Loucy (cell line): ENCODE results near the gene ABHD13.

Experiments used
- H2AFZ ChIP-seq: fragments of 200-600 bp; sonication (generic); 2 replicates; pipeline ENCODE4 v1.6.0; 2016; ENCODE audit warnings: antibody characterized with exemption, mild to moderate bottlenecking, low read length, moderate library complexity
- H3F3A ChIP-seq: fragments of 200-600 bp; 2 replicates; pipeline ENCODE4 v1.6.0; 2016; ENCODE audit warnings: antibody characterized with exemption, low read depth, mild to moderate bottlenecking
- H3K27me3 ChIP-seq: fragments of 200-600 bp; sonication (generic); 2 replicates; pipeline ENCODE4 v1.6.1; 2014; ENCODE audit warnings: low read length, mild to moderate bottlenecking; ENCODE audit not compliant: insufficient read depth, poor library complexity, severe bottlenecking
- H3K36me3 ChIP-seq: fragments of 200-600 bp; sonication (generic); 2 replicates; pipeline ENCODE4 v1.6.1; 2016; ENCODE audit warnings: low read length; ENCODE audit not compliant: insufficient read depth
- H3K4me1 ChIP-seq: fragments of 200-600 bp; sonication (generic); 2 replicates; pipeline ENCODE4 v1.5.1; 2014; ENCODE audit warnings: low read length, mild to moderate bottlenecking; ENCODE audit not compliant: insufficient read depth, poor library complexity, severe bottlenecking
- H3K4me2 ChIP-seq: fragments of 200-600 bp; sonication (generic); 2 replicates; pipeline ENCODE4 v1.6.0; 2014; ENCODE audit warnings: antibody characterized with exemption, low read length, low read depth, mild to moderate bottlenecking; ENCODE audit not compliant: poor library complexity, severe bottlenecking
- H3K4me3 ChIP-seq: fragments of 200-600 bp; sonication (generic); 2 replicates; pipeline ENCODE4 v1.5.1; 2014; ENCODE audit warnings: low read length, mild to moderate bottlenecking, mixed read lengths; ENCODE audit not compliant: poor library complexity, severe bottlenecking
- H3K79me2 ChIP-seq: fragments of 200-600 bp; sonication (generic); 2 replicates; pipeline ENCODE4 v1.6.1; 2014; ENCODE audit warnings: low read length; ENCODE audit not compliant: insufficient read depth
- H3K9ac ChIP-seq: fragments of 200-600 bp; sonication (generic); 2 replicates; pipeline ENCODE4 v1.6.0; 2014; ENCODE audit warnings: mild to moderate bottlenecking, low read depth, low read length, moderate library complexity; ENCODE audit not compliant: poor library complexity, severe bottlenecking
- H3K9me2 ChIP-seq: fragments of 200-600 bp; sonication (generic); replicated peaks from 2 replicates; pipeline ENCODE4 v1.6.1; 2016; ENCODE audit warnings: low read depth, low read length, mixed read lengths
- H3K9me3 ChIP-seq: fragments of 200-600 bp; sonication (generic); 2 replicates; pipeline ENCODE4 v1.6.1; 2014; ENCODE audit warnings: mild to moderate bottlenecking, antibody characterized with exemption, low read length, low read depth; ENCODE audit not compliant: insufficient read depth
- H4K20me1 ChIP-seq: fragments of 200-600 bp; sonication (generic); 2 replicates; pipeline ENCODE4 v1.6.0; 2014; ENCODE audit warnings: antibody characterized with exemption, low read length, mild to moderate bottlenecking; ENCODE audit not compliant: insufficient read depth, poor library complexity, severe bottlenecking
- CTCF ChIP-seq: fragments of 200-600 bp; sonication (generic); conservative IDR thresholded peaks from 2 replicates; pipeline ENCODE4 v1.5.1; 2014; ENCODE audit warnings: mild to moderate bottlenecking, antibody characterized with exemption, low read length
- EZH2phosphoT487 ChIP-seq: fragments of 200-600 bp; IDR thresholded peaks from 2 replicates; pipeline ENCODE4 v1.6.1; 2018; ENCODE audit warnings: antibody characterized with exemption, mild to moderate bottlenecking, moderate library complexity, borderline replicate concordance

The ABHD13 gene

DNA sequence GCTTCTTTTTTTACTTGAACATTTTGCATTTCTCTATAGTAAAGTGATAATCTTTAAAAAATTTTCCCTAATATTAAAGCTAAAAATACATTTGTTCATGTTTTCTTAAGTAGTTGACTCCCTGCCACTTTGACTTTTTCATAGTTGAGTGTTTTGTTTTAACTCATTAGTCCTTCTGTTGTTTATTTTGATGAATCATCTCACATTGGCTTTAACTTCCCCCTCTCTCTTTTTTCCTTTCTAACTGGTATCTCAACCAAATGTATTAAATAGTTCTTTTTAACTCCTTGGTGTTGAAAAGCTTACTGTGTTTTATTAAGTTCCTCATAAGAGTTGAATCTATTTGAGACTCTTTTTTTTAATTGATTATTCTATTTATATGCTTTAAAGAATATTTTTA is 54.1 kb downstream of the ABHD13 start:
- Histone ChIP-seq H3K4me1 (peaks cover 12% of the 10 kb centered on the region), H3K9ac (no peak overlapping the region), H3K4me2 (no peak overlapping the region), H3K79me2 (no peaks in the 10 kb centered on the region), H3F3A (no peaks in the 10 kb centered on the region), H3K27me3 (no peaks in the 10 kb centered on the region), H3K9me3 (no peaks in the 10 kb centered on the region), H4K20me1 (no peaks in the 10 kb centered on the region), H3K4me3 (no peak overlapping the region), H2AFZ (no peak overlapping the region), H3K36me3 (no peaks in the 10 kb centered on the region), H3K9me2 (no peaks in the 10 kb centered on the region)
- no peak for TF ChIP-seq CTCF
- TF ChIP-seq EZH2phosphoT487, result no peak

GRCh38 chr13:108273429-108274118 is 55.4 kb downstream of the ABHD13 start:
- no peaks in the 10 kb centered on the region for H3K9me2 ChIP-seq
- no peaks in the 10 kb centered on the region for H3F3A ChIP-seq
- no peaks in the 10 kb centered on the region for H3K79me2 ChIP-seq
- no peaks in the 10 kb centered on the region for H3K9me3 ChIP-seq
- H3K27me3 ChIP-seq, result no peaks in the 10 kb centered on the region
- H3K36me3 ChIP-seq, result no peaks in the 10 kb centered on the region
- H3K4me2 ChIP-seq, result no peak overlapping the region
- H2AFZ ChIP-seq, result no peak overlapping the region
- peaks cover 12% of the 10 kb centered on the region for H3K4me1 ChIP-seq
- H3K9ac ChIP-seq, result no peak overlapping the region
- no peak overlapping the region for H3K4me3 ChIP-seq
- TF ChIP-seq EZH2phosphoT487 (no peak), CTCF (no peak)
- no peaks in the 10 kb centered on the region for H4K20me1 ChIP-seq

GRCh38 chr13:108274718-108275117 is 56.5 kb downstream of the ABHD13 start:
- Histone ChIP-seq H3K4me1 (peaks cover 9% of the 10 kb centered on the region), H3K79me2 (no peaks in the 10 kb centered on the region), H3K4me2 (no peak overlapping the region), H3F3A (no peaks in the 10 kb centered on the region), H4K20me1 (no peaks in the 10 kb centered on the region), H3K36me3 (no peaks in the 10 kb centered on the region), H3K9me2 (no peaks in the 10 kb centered on the region), H3K9ac (no peak overlapping the region), H3K4me3 (no peak overlapping the region), H2AFZ (no peak overlapping the region), H3K9me3 (no peaks in the 10 kb centered on the region), H3K27me3 (no peaks in the 10 kb centered on the region)
- TF ChIP-seq CTCF (no peak), EZH2phosphoT487 (no peak)
